ENCODE results near the gene GRAMD1A.

- TF ChIP-seq CTCF (IDR thresholded peaks at IDR 0.05 in 4 of 5, conservative IDR thresholded peaks at IDR 0.05 in 1 of 5) (no peak), POLR2A (IDR thresholded peaks at IDR 0.05) (no peak)
Observed at GRCh38 chr19:34988119-34988518, 12.0 kb upstream of the GRAMD1A start.

All from gastrocnemius medialis (tissue), 4 donors.